ENCODE data around the gene FKBP5.
A peak's percentile ranks its signal among the peaks of the same experiment; 100 is the strongest.

FKBP5 gene

GRCh38 chr6:35532126-35532525, 156.6 kb downstream of the FKBP5 start:
- Mint-ChIP-seq H3K4me1 (ENCODE audit: low read depth in 2 of 2) (peaks cover 5 to 13% of the 10 kb centered on the region in 2 donors), H3K4me3 (no peak overlapping the region), H3K27me3 (peaks cover 14 to 27% of the 10 kb centered on the region in 2 donors), H3K9me3 (no peaks in the 10 kb centered on the region), H3K27ac (no peak overlapping the region), H3K36me3 (ENCODE audit: insufficient read depth) (peaks cover 5% of the 10 kb centered on the region)
- DNase-seq, result no peak
- no peak for ATAC-seq (replicated peaks)

GRCh38 chr6:35524380-35525020, 164.2 kb downstream of the FKBP5 start:
- DNase-seq, result no peak
- Mint-ChIP-seq H3K4me1 (ENCODE audit: low read depth in 2 of 2) (peaks cover 18 to 38% of the 10 kb centered on the region in 2 donors), H3K27me3 (no peaks in the 10 kb centered on the region), H3K9me3 (no peaks in the 10 kb centered on the region), H3K27ac (peak overlapping the region in 1 of 2 donors; percentile 90), H3K36me3 (ENCODE audit: insufficient read depth) (peaks cover 11% of the 10 kb centered on the region), H3K4me3 (peak overlapping the region in 1 of 2 donors; percentile 67)
- ATAC-seq (replicated peaks), result no peak

Data from effector memory CD8-positive, alpha-beta T cell (primary cell).